Common myeloid progenitor, CD34-positive (primary cell): ENCODE data around the gene CHRM1.

Experiments used
- CTCF ChIA-PET: fragments of 350-600 bp; sonication (Branson Sonifier 250); formaldehyde crosslinking; loops from one replicate; lab custom pipeline; 2021; ENCODE audit warnings: antibody characterized with exemption; lab: Charles Lee
- POLR2A ChIA-PET: fragments of 350-600 bp; sonication (Branson Sonifier 250); formaldehyde crosslinking; loops from one replicate; lab custom pipeline; 2021; ENCODE audit warnings: antibody characterized with exemption; lab: Charles Lee
- DNase-seq, 3 donors: peaks; one replicate each; pipeline versions ENCODE4 v3.0.0 to v3.0.0-alpha.2; 2013
- H3K27ac ChIP-seq, 2 experiments: 1 replicate in 1 of 2; 2 replicates in 1 of 2; pipeline ENCODE4 v1.7.0; 2013; ENCODE audit warnings: inconsistent platforms in 2 of 2, low read length in 2 of 2, mild to moderate bottlenecking in 2 of 2, low read depth in 1 of 2, moderate library complexity in 1 of 2; ENCODE audit not compliant: severe bottlenecking in 2 of 2, insufficient read depth in 1 of 2, poor library complexity in 1 of 2
- H3K27me3 ChIP-seq, 5 experiments: replicated peaks in 2 of 5; 1 replicate in 3 of 5; 2 replicates in 2 of 5; pipeline versions ENCODE4 v1.6.1 to v1.7.0; 2013; ENCODE audit warnings: low read length in 4 of 5, mild to moderate bottlenecking in 2 of 5, moderate library complexity in 2 of 5, inconsistent platforms in 1 of 5; ENCODE audit not compliant: insufficient read depth in 5 of 5, control insufficient read depth in 4 of 5
- H3K36me3 ChIP-seq, 4 experiments: 1 replicate in 2 of 4; 2 replicates in 2 of 4; pipeline versions ENCODE4 v1.6.1 to v1.7.0; 2013; ENCODE audit warnings: low read length in 3 of 4, control low read depth in 1 of 4, mild to moderate bottlenecking in 1 of 4; ENCODE audit not compliant: control insufficient read depth in 4 of 4, insufficient read depth in 4 of 4
- H3K4me1 ChIP-seq, 4 experiments: 1 replicate in 3 of 4; 2 replicates in 1 of 4; pipeline versions ENCODE4 v1.6.1 to v1.7.1; 2013; ENCODE audit warnings: low read length in 3 of 4, mild to moderate bottlenecking in 3 of 4, control low read depth in 1 of 4, inconsistent platforms in 1 of 4, moderate library complexity in 1 of 4; ENCODE audit not compliant: control insufficient read depth in 4 of 4, insufficient read depth in 4 of 4; ENCODE audit errors: control extremely low read depth in 1 of 4
- H3K4me3 ChIP-seq, 7 experiments: 1 replicate in 4 of 7; 2 replicates in 3 of 7; pipeline versions ENCODE4 v1.5.1 to v1.7.0; 2013; ENCODE audit warnings: mild to moderate bottlenecking in 7 of 7, low read length in 6 of 7, moderate library complexity in 6 of 7, inconsistent platforms in 2 of 7, low read depth in 2 of 7, control low read depth in 1 of 7; ENCODE audit not compliant: insufficient read depth in 4 of 7, control insufficient read depth in 1 of 7; ENCODE audit errors: extremely low read depth in 1 of 7
- H3K9me3 ChIP-seq, 5 experiments: 1 replicate in 4 of 5; 2 replicates in 1 of 5; pipeline versions ENCODE4 v1.6.1 to v1.7.1; 2013; ENCODE audit warnings: low read length in 4 of 5, mild to moderate bottlenecking in 2 of 5, inconsistent platforms in 1 of 5, low read depth in 1 of 5, moderate library complexity in 1 of 5; ENCODE audit not compliant: control insufficient read depth in 4 of 5, insufficient read depth in 2 of 5; ENCODE audit errors: control extremely low read depth in 1 of 5
- WGBS: methylation state at CpG from one replicate; pipeline ENCODE4 v1.1.5; 2013; ENCODE audit not compliant: insufficient coverage; 5-methylcytosine and 5-hydroxymethylcytosine counted together

CHRM1 gene

GRCh38 chr11:62882788-62883501 is 38.2 kb downstream of the CHRM1 start:
- peaks cover 10 to 63% (median 51%) of the 10 kb centered on the region in 4 experiments for H3K36me3 ChIP-seq
- peaks cover 15 to 48% (median 32%) of the 10 kb centered on the region in 4 experiments for H3K4me1 ChIP-seq
- no peak for DNase-seq
- ChIA-PET POLR2A (no interaction called here), CTCF (interaction anchor here (0.6 to 2.8 kb wide), 3 partner anchors 18 to 96 kb away, joined by 3 to 15 read pairs (median 3); partner anchors contain the start of gene TMEM179B)
- no peaks in the 10 kb centered on the region for H3K9me3 ChIP-seq
- H3K27ac ChIP-seq = peak overlapping the region; percentile 98 to 99
- no peaks in the 10 kb centered on the region for H3K27me3 ChIP-seq
- peak overlapping the region in 5 of 7 experiments; percentile 86 to 100 (median 98) for H3K4me3 ChIP-seq
- 70% methylated on average over 5 of the region's 5 CpGs for WGBS

- H3K4me1 ChIP-seq = peaks cover 15 to 48% (median 32%) of the 10 kb centered on the region in 4 experiments
- H3K36me3 ChIP-seq = peaks cover 10 to 63% (median 46%) of the 10 kb centered on the region in 4 experiments
- POLR2A ChIA-PET = interaction anchor here (3.0 kb wide), 1 partner anchor 41 kb away, joined by 37 read pairs; no protein-coding TSS in a partner anchor
These were observed 38.8 kb downstream of the CHRM1 start for GRCh38 chr11:62882431-62882749.

GRCh38 chr11:62881579-62882430 is 39.4 kb downstream of the CHRM1 start:
- H3K27ac ChIP-seq = peak overlapping the region; percentile 98 to 99
- H3K4me1 ChIP-seq = peaks cover 15 to 48% (median 32%) of the 10 kb centered on the region in 4 experiments
- no peaks in the 10 kb centered on the region for H3K27me3 ChIP-seq
- DNase-seq = peak; percentile 95 to 98 (median 98)
- ChIA-PET POLR2A (interaction anchor here (0.5 to 3.0 kb wide), 6 partner anchors 28 to 912 kb away, joined by 3 to 37 read pairs (median 3); partner anchors contain the start of genes INTS5 and MTA2), CTCF (interaction anchor here (1.3 to 2.8 kb wide), 7 partner anchors 17 to 95 kb away, joined by 3 to 15 read pairs (median 5); partner anchors contain the start of gene TMEM179B)
- peaks cover 10 to 62% (median 41%) of the 10 kb centered on the region in 4 experiments for H3K36me3 ChIP-seq
- WGBS = 14% methylated on average over 12 of the region's 21 CpGs
- H3K4me3 ChIP-seq = peak overlapping the region; percentile 86 to 100 (median 95)
- H3K9me3 ChIP-seq = no peaks in the 10 kb centered on the region

More at GRCh38 chr11:62882431-62882749, 38.8 kb downstream of the CHRM1 start:
- Histone ChIP-seq H3K4me3 (peak overlapping the region in 5 of 7 experiments; percentile 86 to 100 (median 98)), H3K27ac (peak overlapping the region; percentile 98 to 99), H3K9me3 (no peaks in the 10 kb centered on the region), H3K27me3 (no peaks in the 10 kb centered on the region)
- 93% methylated on average over 4 of the region's 6 CpGs for WGBS
- no peak for DNase-seq
- CTCF ChIA-PET = interaction anchor here (2.8 kb wide), 1 partner anchor 95 kb away, joined by 15 read pairs; the partner anchor contains the start of gene TMEM179B

- ChIA-PET POLR2A (interaction anchor here (0.6 to 3.0 kb wide), 8 partner anchors 15 to 280 kb away, joined by 3 to 37 read pairs (median 3); partner anchors contain the start of genes INTS5, MTA2, TMEM179B and WDR74), CTCF (interaction anchor here (0.8 to 2.8 kb wide), 8 partner anchors 16 to 207 kb away, joined by 3 to 15 read pairs (median 4); partner anchors contain the start of gene TMEM179B)
- Histone ChIP-seq H3K36me3 (peaks cover 10 to 56% (median 36%) of the 10 kb centered on the region in 4 experiments), H3K4me1 (peaks cover 15 to 48% (median 32%) of the 10 kb centered on the region in 4 experiments), H3K4me3 (peak within 1 kb of the TSS; percentile 86 to 100 (median 95)), H3K27me3 (no peaks in the 10 kb centered on the region), H3K27ac (peak within 1 kb of the TSS; percentile 98 to 99), H3K9me3 (no peaks in the 10 kb centered on the region)
- peak; percentile 87 to 94 (median 90) for DNase-seq
- WGBS = under 1% methylated on average over 59 of the region's 69 CpGs
These were observed 40.2 kb downstream of the CHRM1 start, which contains the start of gene SLC3A2 for GRCh38 chr11:62880803-62881578. TSS of gene SLC3A2 (plus strand) at chr11:62880896. CDS start at chr11:62881024, 128 bp downstream.

- Histone ChIP-seq H3K4me3 (peak overlapping the region; percentile 86 to 100 (median 95)), H3K36me3 (peaks cover 8 to 50% (median 30%) of the 10 kb centered on the region in 4 experiments), H3K27ac (peak overlapping the region; percentile 98 to 99), H3K27me3 (no peaks in the 10 kb centered on the region), H3K9me3 (no peaks in the 10 kb centered on the region), H3K4me1 (peaks cover 15 to 43% (median 32%) of the 10 kb centered on the region in 4 experiments)
- ChIA-PET CTCF (interaction anchor here (0.8 to 1.8 kb wide), 6 partner anchors 14 to 206 kb away, joined by 3 to 12 read pairs (median 4); no protein-coding TSS in a partner anchor), POLR2A (interaction anchor here (0.6 to 3.0 kb wide), 4 partner anchors 11 to 93 kb away, joined by 3 to 37 read pairs (median 6); partner anchors contain the start of gene TMEM179B)
- 0% methylated on average over 11 of the region's 16 CpGs for WGBS
- DNase-seq = peak in 2 of 3 donors; percentile 50 to 57
These were observed 40.8 kb downstream of the CHRM1 start for GRCh38 chr11:62880231-62880802.
